ENCODE results near the gene TMEM132C. TPM values are rescaled to one million over a fixed set of nuclear protein-coding genes. Genes with fewer than 3 reads are reported as not detected.

The TMEM132C gene
- total RNA-seq, 1 donor from 2014 or later, result 61.8 TPM

- no peaks in the 10 kb centered on the region for H3K9me3 Mint-ChIP-seq
- peaks cover 4% of the 10 kb centered on the region for H3K36me3 Mint-ChIP-seq
- no peak for DNase-seq (ENCODE audit: extremely low spot score, unreplicated experiment)
Measured at GRCh38 chr12:128606051-128606450, 339.1 kb downstream of the TMEM132C start.

GRCh38 chr12:128606538-128606937 is 339.6 kb downstream of the TMEM132C start:
- peaks cover 15% of the 10 kb centered on the region for H3K4me1 Mint-ChIP-seq (ENCODE audit: unreplicated experiment)
- H3K27ac Mint-ChIP-seq, result peak overlapping the region; percentile 74
- H3K4me3 Mint-ChIP-seq, result no peak overlapping the region
- peaks cover 6% of the 10 kb centered on the region for H3K27me3 Mint-ChIP-seq
- no peak for DNase-seq (ENCODE audit: extremely low spot score, unreplicated experiment)
- no peaks in the 10 kb centered on the region for H3K9me3 Mint-ChIP-seq
- H3K36me3 Mint-ChIP-seq, result peaks cover 4% of the 10 kb centered on the region
- no peak for TF ChIP-seq CTCF (conservative IDR thresholded peaks at IDR 0.05)

More at GRCh38 chr12:128606051-128606450, 339.1 kb downstream of the TMEM132C start:
- Mint-ChIP-seq H3K27me3 (peaks cover 7% of the 10 kb centered on the region), H3K27ac (no peak overlapping the region), H3K4me1 (ENCODE audit: unreplicated experiment) (peaks cover 15% of the 10 kb centered on the region), H3K4me3 (no peak overlapping the region)
- no peak for TF ChIP-seq CTCF (conservative IDR thresholded peaks at IDR 0.05)

- peak overlapping the region; percentile 74 for H3K27ac Mint-ChIP-seq
- no peak overlapping the region for H3K4me3 Mint-ChIP-seq
- DNase-seq (ENCODE audit: extremely low spot score, unreplicated experiment), result no peak
- H3K27me3 Mint-ChIP-seq, result peaks cover 6% of the 10 kb centered on the region
- peaks cover 4% of the 10 kb centered on the region for H3K36me3 Mint-ChIP-seq
- peaks cover 15% of the 10 kb centered on the region for H3K4me1 Mint-ChIP-seq (ENCODE audit: unreplicated experiment)
- no peak for TF ChIP-seq CTCF (conservative IDR thresholded peaks at IDR 0.05)
- H3K9me3 Mint-ChIP-seq, result no peaks in the 10 kb centered on the region
Measured at GRCh38 chr12:128606970-128607369, 340.0 kb downstream of the TMEM132C start.

- no peak for TF ChIP-seq CTCF (conservative IDR thresholded peaks at IDR 0.05)
- DNase-seq (ENCODE audit: extremely low spot score, unreplicated experiment), result no peak
- H3K36me3 Mint-ChIP-seq, result peaks cover 4% of the 10 kb centered on the region
- peaks cover 7% of the 10 kb centered on the region for H3K27me3 Mint-ChIP-seq
- peaks cover 15% of the 10 kb centered on the region for H3K4me1 Mint-ChIP-seq (ENCODE audit: unreplicated experiment)
- H3K9me3 Mint-ChIP-seq, result no peaks in the 10 kb centered on the region
- H3K4me3 Mint-ChIP-seq, result no peak overlapping the region
- peak overlapping the region; percentile 74 for H3K27ac Mint-ChIP-seq
Measured at GRCh38 chr12:128607641-128608040, 340.7 kb downstream of the TMEM132C start.

- H3K4me1 Mint-ChIP-seq (ENCODE audit: unreplicated experiment), result peaks cover 15% of the 10 kb centered on the region
Measured at GRCh38 chr12:128609861-128610260, 342.9 kb downstream of the TMEM132C start.

More at GRCh38 chr12:128609861-128610260, 342.9 kb downstream of the TMEM132C start:
- no peak overlapping the region for H3K4me3 Mint-ChIP-seq
- no peak for TF ChIP-seq CTCF (conservative IDR thresholded peaks at IDR 0.05)
- no peaks in the 10 kb centered on the region for H3K9me3 Mint-ChIP-seq
- no peak overlapping the region for H3K27ac Mint-ChIP-seq
- DNase-seq (ENCODE audit: extremely low spot score, unreplicated experiment), result no peak
- H3K36me3 Mint-ChIP-seq, result peaks cover 4% of the 10 kb centered on the region
- H3K27me3 Mint-ChIP-seq, result peaks cover 12% of the 10 kb centered on the region

All from type B pancreatic cell (in vitro differentiated cells).